NT2/D1 (cell line): ENCODE data around the gene PRRG2.

Experiments used
- DNase-seq: peaks from one replicate; pipeline ENCODE4 v3.0.0-alpha.2; 2011; ENCODE audit warnings: low read depth, low spot score
- H3K27me3 ChIP-seq: 2 replicates; pipeline ENCODE4 v1.6.0; 2011; ENCODE audit warnings: mild to moderate bottlenecking; ENCODE audit not compliant: insufficient read length, insufficient read depth
- H3K36me3 ChIP-seq: 2 replicates; pipeline ENCODE4 v1.6.1; 2011; ENCODE audit warnings: mild to moderate bottlenecking, low read length, mixed read lengths; ENCODE audit not compliant: insufficient read depth, insufficient read length
- H3K4me1 ChIP-seq: 2 replicates; pipeline ENCODE4 v1.5.1; 2011; ENCODE audit not compliant: insufficient read depth, insufficient read length
- H3K4me3 ChIP-seq: 2 replicates; pipeline ENCODE4 v1.5.1; 2011; ENCODE audit warnings: low read depth; ENCODE audit not compliant: insufficient read length
- H3K9ac ChIP-seq: 2 replicates; pipeline ENCODE4 v1.6.0; 2011; ENCODE audit warnings: low read depth; ENCODE audit not compliant: insufficient read length
- H3K9me3 ChIP-seq: 2 replicates; pipeline ENCODE4 v1.5.1; 2011; ENCODE audit warnings: mild to moderate bottlenecking, low read length; ENCODE audit not compliant: insufficient read depth
- SUZ12 ChIP-seq: IDR thresholded peaks from 2 replicates; pipeline ENCODE4 v1.6.1; 2011; ENCODE audit not compliant: insufficient read length, insufficient read depth; ENCODE audit errors: extremely low read depth
- YY1 ChIP-seq: IDR thresholded peaks from 2 replicates; pipeline ENCODE4 v1.6.1; 2011; ENCODE audit not compliant: insufficient read length, insufficient read depth
- ZNF274 ChIP-seq: IDR thresholded peaks from 2 replicates; pipeline ENCODE4 v1.6.1; 2011; ENCODE audit warnings: mild to moderate bottlenecking, low read depth, low read length

The PRRG2 gene

GRCh38 chr19:49637821-49638738, 57.0 kb downstream of the PRRG2 start:
- TF ChIP-seq YY1 (no peak), SUZ12 (no peak), ZNF274 (no peak)
- H3K4me3 ChIP-seq: peak overlapping the region; percentile 18
- no peak for DNase-seq
- H3K27me3 ChIP-seq: no peaks in the 10 kb centered on the region
- peaks cover 19% of the 10 kb centered on the region for H3K36me3 ChIP-seq
- no peaks in the 10 kb centered on the region for H3K9me3 ChIP-seq
- H3K4me1 ChIP-seq: peaks cover 4% of the 10 kb centered on the region
- H3K9ac ChIP-seq: peak overlapping the region; percentile 24

- peak overlapping the region; percentile 83 for H3K9ac ChIP-seq
- H3K4me1 ChIP-seq: peaks cover 7% of the 10 kb centered on the region
- DNase-seq: no peak
- TF ChIP-seq YY1: no peak
- no peak for TF ChIP-seq SUZ12
- no peak for TF ChIP-seq ZNF274
- H3K4me3 ChIP-seq: peak overlapping the region; percentile 54
- H3K27me3 ChIP-seq: no peaks in the 10 kb centered on the region
- peaks cover 30% of the 10 kb centered on the region for H3K36me3 ChIP-seq
- no peaks in the 10 kb centered on the region for H3K9me3 ChIP-seq
Measured at GRCh38 chr19:49639401-49640112, 58.4 kb downstream of the PRRG2 start.

DNA sequence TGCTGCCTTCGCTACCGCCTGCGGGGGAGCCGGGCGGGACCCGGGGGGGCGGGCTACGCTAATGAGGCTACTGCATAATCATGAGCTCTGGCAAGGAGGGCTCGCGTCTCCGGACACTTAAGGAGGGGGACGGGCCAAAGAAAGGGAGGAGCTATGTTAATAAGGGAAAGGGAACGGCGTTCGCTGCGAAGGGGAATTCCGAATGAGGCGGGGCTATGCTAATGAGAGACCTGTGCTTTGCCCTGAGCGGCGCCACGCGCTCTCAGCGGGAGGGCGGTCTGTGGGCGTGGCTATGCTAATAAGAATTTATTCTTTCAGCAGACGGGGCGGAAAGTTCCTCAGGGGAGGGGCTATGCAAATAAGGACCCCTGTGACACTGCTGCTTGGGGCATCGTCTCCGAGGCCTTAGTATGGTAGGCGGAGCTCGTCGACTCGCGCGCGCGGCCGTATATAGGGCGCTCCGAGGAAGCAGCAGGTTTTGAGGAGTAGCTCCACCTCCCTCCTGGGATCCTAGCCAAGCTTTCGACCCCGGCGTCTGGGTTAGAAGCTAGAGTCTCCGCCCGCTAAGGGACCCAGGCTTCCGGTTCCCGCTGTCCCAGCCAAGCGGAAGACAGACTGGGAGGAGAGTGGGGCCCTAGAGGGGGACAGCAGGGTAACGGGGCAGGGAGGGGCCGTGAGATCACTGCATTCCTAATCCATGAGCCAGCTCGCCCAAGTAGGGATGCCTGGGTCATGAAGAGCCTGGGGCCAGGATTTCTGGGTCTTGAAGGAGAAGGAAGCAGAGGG, 59.2 kb downstream of the PRRG2 start, which contains the start of gene RRAS:
Gene RRAS, minus strand, starts transcription at position 31 of the 786 bp plus-strand sequence. CDS start 45 bp downstream, outside the sequence.
- TF ChIP-seq YY1 (no peak), SUZ12 (no peak), ZNF274 (no peak)
- Histone ChIP-seq H3K9ac (peak within 1 kb of the TSS; percentile 86), H3K27me3 (no peaks in the 10 kb centered on the region), H3K4me3 (peak within 1 kb of the TSS; percentile 68), H3K9me3 (no peaks in the 10 kb centered on the region), H3K4me1 (peaks cover 9% of the 10 kb centered on the region), H3K36me3 (peaks cover 32% of the 10 kb centered on the region)
- DNase-seq: peak; percentile 97
